Vagina (tissue), 2 donors: ENCODE measurements around the gene C10orf90.

Experiments used
- POLR2A ChIP-seq, 2 donors: fragments of 450-650 bp; IDR thresholded peaks; one replicate each; pipeline ENCODE4 v1.6.1; 2017; ENCODE audit warnings: antibody characterized with exemption in 2 of 2, mild to moderate bottlenecking in 2 of 2, moderate library complexity in 2 of 2
- TF ChIP-seq, protein P1 (sequence below), 3 experiments: fragments of 450-650 bp in 2 of 3; fragments of 200-600 bp in 1 of 3; sonication (generic) in 1 of 3; IDR thresholded peaks; one replicate each; pipeline ENCODE4 v1.5.1; 2017 to 2019; ENCODE audit warnings: antibody characterized with exemption in 3 of 3, mild to moderate bottlenecking in 2 of 3, moderate library complexity in 2 of 3

GRCh38 chr10:126640401-126640800 lies 30.1 kb downstream of the C10orf90 start:
- TF ChIP-seq, protein P1, sequence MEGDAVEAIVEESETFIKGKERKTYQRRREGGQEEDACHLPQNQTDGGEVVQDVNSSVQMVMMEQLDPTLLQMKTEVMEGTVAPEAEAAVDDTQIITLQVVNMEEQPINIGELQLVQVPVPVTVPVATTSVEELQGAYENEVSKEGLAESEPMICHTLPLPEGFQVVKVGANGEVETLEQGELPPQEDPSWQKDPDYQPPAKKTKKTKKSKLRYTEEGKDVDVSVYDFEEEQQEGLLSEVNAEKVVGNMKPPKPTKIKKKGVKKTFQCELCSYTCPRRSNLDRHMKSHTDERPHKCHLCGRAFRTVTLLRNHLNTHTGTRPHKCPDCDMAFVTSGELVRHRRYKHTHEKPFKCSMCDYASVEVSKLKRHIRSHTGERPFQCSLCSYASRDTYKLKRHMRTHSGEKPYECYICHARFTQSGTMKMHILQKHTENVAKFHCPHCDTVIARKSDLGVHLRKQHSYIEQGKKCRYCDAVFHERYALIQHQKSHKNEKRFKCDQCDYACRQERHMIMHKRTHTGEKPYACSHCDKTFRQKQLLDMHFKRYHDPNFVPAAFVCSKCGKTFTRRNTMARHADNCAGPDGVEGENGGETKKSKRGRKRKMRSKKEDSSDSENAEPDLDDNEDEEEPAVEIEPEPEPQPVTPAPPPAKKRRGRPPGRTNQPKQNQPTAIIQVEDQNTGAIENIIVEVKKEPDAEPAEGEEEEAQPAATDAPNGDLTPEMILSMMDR (IDR thresholded peaks at IDR 0.05), result no peak
- TF ChIP-seq POLR2A (IDR thresholded peaks at IDR 0.05), result no peak
